ENCODE results near the gene TRIM10.

TRIM10 gene

GRCh38 chr6:30147096-30147495, 13.9 kb downstream of the TRIM10 start:
- no peak overlapping the region for H3K23ac ChIP-seq (ENCODE audit: low read length in 2 of 2)
- H3K79me1 ChIP-seq (replicated peaks; ENCODE audit: low read length, poor library complexity, severe bottlenecking) = no peaks in the 10 kb centered on the region
- no peak overlapping the region for H3K18ac ChIP-seq (ENCODE audit: low read depth in 1 of 2, low read length in 2 of 2)
- no peak for DNase-seq
- H3K4me3 ChIP-seq (ENCODE audit: insufficient read depth in 1 of 2, low read depth in 1 of 2, low read length in 2 of 2) = no peak overlapping the region
- H3K4ac ChIP-seq (ENCODE audit: low read depth in 1 of 2, low read length in 2 of 2) = no peak overlapping the region
- H3K36me3 ChIP-seq (ENCODE audit: control insufficient read depth in 1 of 2, insufficient read depth in 2 of 2, low read depth in 1 of 2, low read length in 2 of 2) = no peaks in the 10 kb centered on the region
- no peak overlapping the region for H3K9ac ChIP-seq (ENCODE audit: low read length)
- peaks cover 23 to 52% of the 10 kb centered on the region in 2 experiments for H3K27me3 ChIP-seq (ENCODE audit: control insufficient read depth in 1 of 2, insufficient read depth in 1 of 2, low read length in 2 of 2)
- no peak overlapping the region for H2BK12ac ChIP-seq (ENCODE audit: low read length in 2 of 2)
- no peak overlapping the region for H4K8ac ChIP-seq (ENCODE audit: low read length)
- no peak overlapping the region for H2AK5ac ChIP-seq (ENCODE audit: low read length, severe bottlenecking)
- no peak overlapping the region for H2BK5ac ChIP-seq (ENCODE audit: low read depth, low read length, poor library complexity, severe bottlenecking)
- H2AFZ ChIP-seq (ENCODE audit: low read depth, low read length) = no peak overlapping the region
- no peak overlapping the region for H3K14ac ChIP-seq (ENCODE audit: low read length in 2 of 2)
- H3K27ac ChIP-seq (ENCODE audit: low read length, poor library complexity, severe bottlenecking) = no peak overlapping the region
- no peak overlapping the region for H4K91ac ChIP-seq (ENCODE audit: low read length)
- no peaks in the 10 kb centered on the region for H3K9me3 ChIP-seq (ENCODE audit: control insufficient read depth, low read length)
- H3K4me2 ChIP-seq (ENCODE audit: low read length, poor library complexity, severe bottlenecking) = no peak overlapping the region
- no peak overlapping the region for H2BK15ac ChIP-seq (ENCODE audit: low read depth, poor library complexity, severe bottlenecking)
- 84% methylated on average over 3 of the region's 3 CpGs for WGBS
- H2BK120ac ChIP-seq (ENCODE audit: low read depth, low read length) = no peak overlapping the region
- H3K4me1 ChIP-seq (ENCODE audit: control insufficient read depth, insufficient read depth, low read depth, low read length) = no peaks in the 10 kb centered on the region

GRCh38 chr6:30145818-30146217, 15.2 kb downstream of the TRIM10 start:
- Histone ChIP-seq H2BK5ac (ENCODE audit: low read depth, low read length, poor library complexity, severe bottlenecking) (no peak overlapping the region), H3K14ac (ENCODE audit: low read length in 2 of 2) (no peak overlapping the region), H3K4me1 (ENCODE audit: control insufficient read depth, insufficient read depth, low read depth, low read length) (no peaks in the 10 kb centered on the region), H3K27ac (ENCODE audit: low read length, poor library complexity, severe bottlenecking) (no peak overlapping the region), H3K4me2 (ENCODE audit: low read length, poor library complexity, severe bottlenecking) (no peak overlapping the region), H3K9ac (ENCODE audit: low read length) (no peak overlapping the region), H2AFZ (ENCODE audit: low read depth, low read length) (no peak overlapping the region), H3K9me3 (ENCODE audit: control insufficient read depth, low read length) (no peaks in the 10 kb centered on the region), H3K23ac (ENCODE audit: low read length in 2 of 2) (no peak overlapping the region), H2BK120ac (ENCODE audit: low read depth, low read length) (no peak overlapping the region), H4K91ac (ENCODE audit: low read length) (no peak overlapping the region), H3K27me3 (ENCODE audit: control insufficient read depth in 1 of 2, insufficient read depth in 1 of 2, low read length in 2 of 2) (peaks cover 33 to 59% of the 10 kb centered on the region in 2 experiments), H2BK15ac (ENCODE audit: low read depth, poor library complexity, severe bottlenecking) (no peak overlapping the region), H4K8ac (ENCODE audit: low read length) (no peak overlapping the region), H3K36me3 (ENCODE audit: control insufficient read depth in 1 of 2, insufficient read depth in 2 of 2, low read depth in 1 of 2, low read length in 2 of 2) (no peaks in the 10 kb centered on the region), H3K18ac (ENCODE audit: low read depth in 1 of 2, low read length in 2 of 2) (no peak overlapping the region), H2AK5ac (ENCODE audit: low read length, severe bottlenecking) (no peak overlapping the region), H3K4ac (ENCODE audit: low read depth in 1 of 2, low read length in 2 of 2) (no peak overlapping the region), H3K79me1 (replicated peaks; ENCODE audit: low read length, poor library complexity, severe bottlenecking) (no peaks in the 10 kb centered on the region), H2BK12ac (ENCODE audit: low read length in 2 of 2) (no peak overlapping the region), H3K4me3 (ENCODE audit: insufficient read depth in 1 of 2, low read depth in 1 of 2, low read length in 2 of 2) (no peak overlapping the region)
- DNase-seq = no peak
- WGBS = 54% methylated on average over 7 of the region's 7 CpGs

- Histone ChIP-seq H3K36me3 (ENCODE audit: control insufficient read depth in 1 of 2, insufficient read depth in 2 of 2, low read depth in 1 of 2, low read length in 2 of 2) (no peaks in the 10 kb centered on the region), H3K23ac (ENCODE audit: low read length in 2 of 2) (no peak overlapping the region), H2BK12ac (ENCODE audit: low read length in 2 of 2) (no peak overlapping the region), H3K4ac (ENCODE audit: low read depth in 1 of 2, low read length in 2 of 2) (no peak overlapping the region), H3K18ac (ENCODE audit: low read depth in 1 of 2, low read length in 2 of 2) (no peak overlapping the region), H2AK5ac (ENCODE audit: low read length, severe bottlenecking) (no peak overlapping the region), H3K9ac (ENCODE audit: low read length) (no peak overlapping the region), H2BK15ac (ENCODE audit: low read depth, poor library complexity, severe bottlenecking) (no peak overlapping the region), H2BK5ac (ENCODE audit: low read depth, low read length, poor library complexity, severe bottlenecking) (no peak overlapping the region), H3K27me3 (ENCODE audit: control insufficient read depth in 1 of 2, insufficient read depth in 1 of 2, low read length in 2 of 2) (peaks cover 36 to 51% of the 10 kb centered on the region in 2 experiments), H3K4me1 (ENCODE audit: control insufficient read depth, insufficient read depth, low read depth, low read length) (no peaks in the 10 kb centered on the region), H3K4me3 (ENCODE audit: insufficient read depth in 1 of 2, low read depth in 1 of 2, low read length in 2 of 2) (no peak overlapping the region), H3K9me3 (ENCODE audit: control insufficient read depth, low read length) (no peaks in the 10 kb centered on the region), H3K4me2 (ENCODE audit: low read length, poor library complexity, severe bottlenecking) (no peak overlapping the region), H3K27ac (ENCODE audit: low read length, poor library complexity, severe bottlenecking) (no peak overlapping the region), H2AFZ (ENCODE audit: low read depth, low read length) (no peak overlapping the region), H3K14ac (ENCODE audit: low read length in 2 of 2) (no peak overlapping the region), H2BK120ac (ENCODE audit: low read depth, low read length) (no peak overlapping the region), H4K8ac (ENCODE audit: low read length) (no peak overlapping the region), H4K91ac (ENCODE audit: low read length) (no peak overlapping the region), H3K79me1 (replicated peaks; ENCODE audit: low read length, poor library complexity, severe bottlenecking) (no peaks in the 10 kb centered on the region)
- no peak for DNase-seq
- WGBS = 75% methylated on average over 6 of the region's 6 CpGs
Observed at GRCh38 chr6:30144811-30145210, 16.2 kb downstream of the TRIM10 start.

- peaks cover 36 to 51% of the 10 kb centered on the region in 2 experiments for H3K27me3 ChIP-seq (ENCODE audit: control insufficient read depth in 1 of 2, insufficient read depth in 1 of 2, low read length in 2 of 2)
- 60% methylated on average over 2 of the region's 2 CpGs for WGBS
- no peak overlapping the region for H2BK5ac ChIP-seq (ENCODE audit: low read depth, low read length, poor library complexity, severe bottlenecking)
- H3K36me3 ChIP-seq (ENCODE audit: control insufficient read depth in 1 of 2, insufficient read depth in 2 of 2, low read depth in 1 of 2, low read length in 2 of 2) = no peaks in the 10 kb centered on the region
- no peak overlapping the region for H3K9ac ChIP-seq (ENCODE audit: low read length)
- no peak overlapping the region for H3K4me2 ChIP-seq (ENCODE audit: low read length, poor library complexity, severe bottlenecking)
- no peaks in the 10 kb centered on the region for H3K4me1 ChIP-seq (ENCODE audit: control insufficient read depth, insufficient read depth, low read depth, low read length)
- H2BK120ac ChIP-seq (ENCODE audit: low read depth, low read length) = no peak overlapping the region
- H2AK5ac ChIP-seq (ENCODE audit: low read length, severe bottlenecking) = no peak overlapping the region
- H3K4ac ChIP-seq (ENCODE audit: low read depth in 1 of 2, low read length in 2 of 2) = no peak overlapping the region
- H4K8ac ChIP-seq (ENCODE audit: low read length) = no peak overlapping the region
- no peak overlapping the region for H3K4me3 ChIP-seq (ENCODE audit: insufficient read depth in 1 of 2, low read depth in 1 of 2, low read length in 2 of 2)
- no peak overlapping the region for H4K91ac ChIP-seq (ENCODE audit: low read length)
- no peak overlapping the region for H3K14ac ChIP-seq (ENCODE audit: low read length in 2 of 2)
- H3K23ac ChIP-seq (ENCODE audit: low read length in 2 of 2) = no peak overlapping the region
- DNase-seq = no peak
- H3K79me1 ChIP-seq (replicated peaks; ENCODE audit: low read length, poor library complexity, severe bottlenecking) = no peaks in the 10 kb centered on the region
- no peak overlapping the region for H2AFZ ChIP-seq (ENCODE audit: low read depth, low read length)
- H3K18ac ChIP-seq (ENCODE audit: low read depth in 1 of 2, low read length in 2 of 2) = no peak overlapping the region
- H3K9me3 ChIP-seq (ENCODE audit: control insufficient read depth, low read length) = no peaks in the 10 kb centered on the region
- no peak overlapping the region for H2BK12ac ChIP-seq (ENCODE audit: low read length in 2 of 2)
- no peak overlapping the region for H2BK15ac ChIP-seq (ENCODE audit: low read depth, poor library complexity, severe bottlenecking)
- H3K27ac ChIP-seq (ENCODE audit: low read length, poor library complexity, severe bottlenecking) = no peak overlapping the region
Observed at GRCh38 chr6:30143780-30144179, 17.2 kb downstream of the TRIM10 start.

All from mesenchymal stem cell (in vitro differentiated cells and primary cell).